ENCODE results near the gene SCYGR8.

GRCh38 chr2:227703280-227703732 lies 42.4 kb upstream of the SCYGR8 start:
- TF ChIP-seq USF1 (IDR thresholded peaks at IDR 0.05), result no peak
- TF ChIP-seq, protein P1, sequence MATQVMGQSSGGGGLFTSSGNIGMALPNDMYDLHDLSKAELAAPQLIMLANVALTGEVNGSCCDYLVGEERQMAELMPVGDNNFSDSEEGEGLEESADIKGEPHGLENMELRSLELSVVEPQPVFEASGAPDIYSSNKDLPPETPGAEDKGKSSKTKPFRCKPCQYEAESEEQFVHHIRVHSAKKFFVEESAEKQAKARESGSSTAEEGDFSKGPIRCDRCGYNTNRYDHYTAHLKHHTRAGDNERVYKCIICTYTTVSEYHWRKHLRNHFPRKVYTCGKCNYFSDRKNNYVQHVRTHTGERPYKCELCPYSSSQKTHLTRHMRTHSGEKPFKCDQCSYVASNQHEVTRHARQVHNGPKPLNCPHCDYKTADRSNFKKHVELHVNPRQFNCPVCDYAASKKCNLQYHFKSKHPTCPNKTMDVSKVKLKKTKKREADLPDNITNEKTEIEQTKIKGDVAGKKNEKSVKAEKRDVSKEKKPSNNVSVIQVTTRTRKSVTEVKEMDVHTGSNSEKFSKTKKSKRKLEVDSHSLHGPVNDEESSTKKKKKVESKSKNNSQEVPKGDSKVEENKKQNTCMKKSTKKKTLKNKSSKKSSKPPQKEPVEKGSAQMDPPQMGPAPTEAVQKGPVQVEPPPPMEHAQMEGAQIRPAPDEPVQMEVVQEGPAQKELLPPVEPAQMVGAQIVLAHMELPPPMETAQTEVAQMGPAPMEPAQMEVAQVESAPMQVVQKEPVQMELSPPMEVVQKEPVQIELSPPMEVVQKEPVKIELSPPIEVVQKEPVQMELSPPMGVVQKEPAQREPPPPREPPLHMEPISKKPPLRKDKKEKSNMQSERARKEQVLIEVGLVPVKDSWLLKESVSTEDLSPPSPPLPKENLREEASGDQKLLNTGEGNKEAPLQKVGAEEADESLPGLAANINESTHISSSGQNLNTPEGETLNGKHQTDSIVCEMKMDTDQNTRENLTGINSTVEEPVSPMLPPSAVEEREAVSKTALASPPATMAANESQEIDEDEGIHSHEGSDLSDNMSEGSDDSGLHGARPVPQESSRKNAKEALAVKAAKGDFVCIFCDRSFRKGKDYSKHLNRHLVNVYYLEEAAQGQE (IDR thresholded peaks at IDR 0.05; ENCODE audit: low read depth), result no peak
- no peak for TF ChIP-seq RAD21 (IDR thresholded peaks at IDR 0.05; ENCODE audit: low read depth)
- no peak for TF ChIP-seq MAX (IDR thresholded peaks at IDR 0.05)
- TF ChIP-seq EP300 (IDR thresholded peaks at IDR 0.05; ENCODE audit: borderline replicate concordance), result no peak

Data from Ishikawa (cell line).